GM12878 (cell line): Measurements from ENCODE around the gene INSC.

Source experiments
- BCL3 ChIP-seq: IDR thresholded peaks from 2 replicates; pipeline ENCODE4 v1.6.1; 2011; ENCODE audit warnings: borderline replicate concordance, low read depth, mild to moderate bottlenecking, moderate library complexity, low read length; ENCODE audit not compliant: insufficient read depth, poor library complexity, severe bottlenecking
- CEBPB ChIP-seq, 2 experiments: fragments of 150-350 bp in 1 of 2; IDR thresholded peaks; 2 replicates each; pipeline ENCODE4 v1.6.1; 2012 to 2014; ENCODE audit warnings: low read depth in 2 of 2, low read length in 2 of 2, borderline replicate concordance in 1 of 2, inconsistent platforms in 1 of 2
- CTCF ChIP-seq, 3 experiments: IDR thresholded peaks in 2 of 3; conservative IDR thresholded peaks in 1 of 3; 2 replicates each; pipeline ENCODE4 v1.5.1; 2011; ENCODE audit warnings: low read depth in 3 of 3, low read length in 3 of 3, mild to moderate bottlenecking in 3 of 3, control low read depth in 2 of 3, moderate library complexity in 2 of 3, inconsistent platforms in 1 of 3, mixed read lengths in 1 of 3; ENCODE audit not compliant: control insufficient read depth in 2 of 3, insufficient read depth in 1 of 3; ENCODE audit errors: extremely low read depth in 1 of 3
- E2F8 ChIP-seq: fragments of 450-650 bp; IDR thresholded peaks from 2 replicates; pipeline ENCODE4 v1.6.1; 2018; ENCODE audit warnings: mild to moderate bottlenecking, low read depth, moderate library complexity; ENCODE audit not compliant: partially characterized antibody
- IKZF1 ChIP-seq: fragments of 450-650 bp; conservative IDR thresholded peaks from 2 replicates; pipeline ENCODE4 v1.6.1; 2017; ENCODE audit warnings: antibody characterized with exemption, mild to moderate bottlenecking
- NFYB ChIP-seq: IDR thresholded peaks from 2 replicates; pipeline ENCODE4 v1.6.1; 2011; ENCODE audit warnings: low read depth, mild to moderate bottlenecking, low read length, improper control_type of control experiment, moderate library complexity; ENCODE audit not compliant: insufficient read depth
- NR2F1 ChIP-seq: fragments of 450-650 bp; conservative IDR thresholded peaks from 2 replicates; pipeline ENCODE4 v1.6.1; 2017; ENCODE audit warnings: mild to moderate bottlenecking
- PAX5 ChIP-seq: IDR thresholded peaks from 2 replicates; pipeline ENCODE4 v1.6.1; 2011; ENCODE audit warnings: low read depth, low read length, borderline replicate concordance
- RBBP5 ChIP-seq: fragments of 200-600 bp; sonication (generic); conservative IDR thresholded peaks from 2 replicates; pipeline ENCODE4 v1.6.1; 2016
- REST ChIP-seq: IDR thresholded peaks from 2 replicates; pipeline ENCODE4 v1.6.1; 2012; ENCODE audit warnings: mild to moderate bottlenecking, low read depth, low read length

- TF ChIP-seq E2F8 (no peak), RBBP5 (no peak), CEBPB (IDR thresholded peaks at IDR 0.05; ENCODE audit: borderline replicate concordance in 1 of 2, low read depth in 2 of 2, low read length in 2 of 2) (no peak), BCL3 (no peak), CTCF (IDR thresholded peaks at IDR 0.05 in 2 of 3, conservative IDR thresholded peaks at IDR 0.05 in 1 of 3; ENCODE audit: control insufficient read depth in 2 of 3, extremely low read depth in 1 of 3, insufficient read depth in 1 of 3, low read depth in 3 of 3, low read length in 3 of 3) (no peak), REST (no peak), PAX5 (no peak), IKZF1 (no peak), NR2F1 (no peak), NFYB (no peak)
These were observed 9.8 kb downstream of the INSC start for GRCh38 chr11:15124528-15124927.
